ENCODE results near the gene CD96. TPM values are rescaled to one million over a fixed set of nuclear protein-coding genes. Genes with fewer than 3 reads are reported as not detected.
A peak's percentile ranks its signal among the peaks of the same experiment; 100 is the strongest.
"Not testable (repeated sequence)": the region's sequence is repeated elsewhere in the genome, so short reads cannot be mapped to it uniquely, and the experiment has no call there.

The CD96 gene
- total RNA-seq, 8 experiments from 2014 or later, result 0.09 to 2.5 (median 0.21) TPM; not detected in 3

DNA sequence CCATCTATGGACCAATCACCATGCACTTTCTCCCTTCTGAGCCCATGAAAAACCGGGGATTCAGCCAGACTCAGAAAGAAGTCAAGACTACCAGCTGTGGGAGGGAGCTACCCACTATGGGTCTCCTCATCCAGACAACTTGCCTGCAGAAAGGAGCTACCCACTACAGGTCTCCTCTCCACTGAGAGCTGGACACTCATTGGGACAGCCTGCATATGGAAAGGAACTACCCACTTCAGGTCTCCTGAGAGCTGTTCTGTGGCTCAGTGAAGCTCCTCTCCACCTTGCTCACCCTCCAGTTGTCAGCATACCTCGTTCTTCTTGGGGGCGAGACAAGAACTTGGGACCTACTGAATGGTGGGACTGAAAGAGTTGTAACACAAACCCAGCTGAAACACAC lies 75.4 kb downstream of the CD96 start:
- 0 to 100% (median 57%) methylated on average over 1 of the region's 3 CpGs; no CpG with 5 or more reads in 5 of the 10 experiments for WGBS, 10 experiments
- ATAC-seq (replicated peaks in 6 of 8), result no peak
- Histone ChIP-seq H3K27ac (no peak overlapping the region), H3K4me1 (replicated peaks in 1 of 2) (peaks cover 0 to 5% of the 10 kb centered on the region in 2 donors), H3K4me3 (no peak overlapping the region)
- in situ Hi-C loops (cut with MboI; ENCODE audit: low pct_unique_long_range_greater_than_20kb in 2 of 9, low sequenced_read_pairs in 9 of 9, unreplicated experiment in 9 of 9), result no loop called here

DNA sequence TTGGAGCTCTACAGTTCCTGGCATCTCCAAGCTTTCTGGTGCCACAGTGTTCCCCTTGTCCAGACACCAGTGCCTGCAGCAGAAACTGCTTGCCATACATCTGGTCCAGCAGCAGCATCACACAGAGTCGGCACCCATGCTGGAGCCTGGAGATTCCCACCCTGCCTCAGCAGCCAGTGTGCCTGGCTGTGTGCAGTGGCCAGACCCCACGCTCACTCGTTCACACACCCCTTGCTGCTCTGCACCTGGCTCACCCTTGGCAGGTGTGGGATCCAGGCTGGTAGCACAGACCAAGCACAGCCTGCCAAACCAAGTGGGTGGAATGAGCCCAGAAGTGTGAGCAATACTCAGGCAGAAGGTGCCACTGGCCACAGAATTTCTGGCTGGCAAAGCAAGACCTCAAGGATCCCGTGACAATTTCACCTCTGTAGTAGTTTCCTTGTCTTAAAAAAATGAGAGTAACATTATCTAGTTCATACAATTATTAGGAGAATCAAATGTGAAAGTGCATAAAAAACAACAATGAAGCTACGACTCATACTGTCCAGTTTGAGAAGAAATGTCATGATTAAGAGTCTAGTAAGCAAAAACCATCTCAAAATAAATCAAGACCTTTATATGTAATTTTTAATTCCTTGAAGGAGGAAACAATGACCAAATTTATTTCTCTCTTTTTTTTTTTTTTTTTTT lies 76.1 kb downstream of the CD96 start:
- in situ Hi-C loops (cut with MboI; ENCODE audit: low pct_unique_long_range_greater_than_20kb in 2 of 9, low sequenced_read_pairs in 9 of 9, unreplicated experiment in 9 of 9), result no loop called here
- WGBS, 10 experiments, result 11 to 95% (median 80%) methylated on average over 1 to 4 of the region's 5 CpGs; no CpG with 5 or more reads in 3 of the 10 experiments
- peaks cover 0 to 3% of the 10 kb centered on the region in 2 donors for H3K4me1 ChIP-seq (replicated peaks in 1 of 2)
- H3K27ac ChIP-seq, result no peak overlapping the region
- ATAC-seq (replicated peaks in 6 of 8), result no peak
- no peak overlapping the region for H3K4me3 ChIP-seq

DNA sequence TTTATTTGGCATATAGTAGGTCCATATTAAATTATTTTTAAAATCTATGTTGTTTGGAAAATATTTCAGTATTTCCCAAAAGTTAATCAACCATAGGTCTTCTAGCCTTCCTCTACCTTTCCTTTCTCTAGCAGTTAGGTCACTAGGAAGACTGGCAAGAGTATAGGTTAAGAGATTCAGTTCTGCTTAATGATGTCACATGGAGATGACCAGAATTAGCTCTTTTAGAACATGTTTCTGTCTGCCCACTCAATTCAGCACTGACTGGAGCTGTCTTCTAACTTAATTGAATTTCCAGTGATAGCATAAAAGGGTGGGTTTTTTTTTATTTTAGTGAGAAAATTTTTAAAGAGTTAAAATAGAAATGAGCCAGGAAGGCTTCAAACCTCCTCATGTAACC lies 76.9 kb downstream of the CD96 start:
- Histone ChIP-seq H3K4me1 (replicated peaks in 1 of 2) (no peaks in the 10 kb centered on the region), H3K27ac (no peak overlapping the region), H3K4me3 (no peak overlapping the region)
- no peak for ATAC-seq (replicated peaks in 6 of 8)
- in situ Hi-C loops (cut with MboI; ENCODE audit: low pct_unique_long_range_greater_than_20kb in 2 of 9, low sequenced_read_pairs in 9 of 9, unreplicated experiment in 9 of 9), result no loop called here

DNA sequence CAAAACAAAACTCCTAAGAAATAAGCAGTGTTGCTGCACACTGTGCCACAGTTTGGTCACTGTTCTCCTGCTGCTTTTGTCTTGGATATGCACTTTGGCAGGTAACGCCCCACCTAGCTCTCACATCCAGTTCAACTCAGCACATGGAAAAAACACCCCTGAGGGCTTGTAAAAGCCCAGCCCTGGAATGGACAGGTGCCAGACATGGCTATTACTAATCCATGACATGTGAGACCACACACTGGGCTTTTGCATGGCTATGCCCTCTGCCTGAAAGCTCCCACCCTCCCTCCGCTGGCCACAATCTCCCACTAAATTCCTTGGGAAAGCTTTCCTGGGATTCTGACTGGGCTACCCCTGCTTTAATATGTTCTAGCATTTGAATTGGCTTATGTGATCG lies 77.8 kb downstream of the CD96 start:
- in situ Hi-C loops (cut with MboI; ENCODE audit: low pct_unique_long_range_greater_than_20kb in 2 of 9, low sequenced_read_pairs in 9 of 9, unreplicated experiment in 9 of 9), result no loop called here
- Histone ChIP-seq H3K4me3 (no peak overlapping the region), H3K4me1 (replicated peaks in 1 of 2) (no peaks in the 10 kb centered on the region), H3K27ac (no peak overlapping the region)
- 40 to 100% (median 87%) methylated on average over 1 to 2 of the region's 3 CpGs; no CpG with 5 or more reads in 4 of the 10 experiments for WGBS, 10 experiments
- ATAC-seq (replicated peaks in 6 of 8), result peak in 3 of 8 experiments; percentile 67 to 89 (median 80)

DNA sequence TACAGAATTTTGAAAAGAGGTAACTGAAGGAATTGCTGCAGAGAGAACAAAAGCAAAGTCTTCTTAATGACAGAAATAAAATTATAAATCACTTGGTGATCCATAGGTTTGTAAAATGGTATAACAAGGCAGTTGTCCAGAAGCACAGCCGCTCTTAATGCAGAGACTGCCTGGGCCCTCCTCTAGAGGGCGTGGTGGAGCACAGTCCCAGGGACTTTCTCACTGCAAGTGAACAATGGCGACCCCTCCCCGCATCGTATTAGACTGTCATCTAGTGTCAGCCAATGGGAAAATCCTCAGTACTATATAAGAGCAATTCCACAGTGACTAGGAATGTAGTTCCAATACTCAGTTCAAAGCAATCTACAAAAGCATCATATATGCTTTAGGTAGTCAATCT lies 79.5 kb downstream of the CD96 start:
- H3K4me3 ChIP-seq, result no peak overlapping the region
- in situ Hi-C loops (cut with MboI; ENCODE audit: low pct_unique_long_range_greater_than_20kb in 2 of 9, low sequenced_read_pairs in 9 of 9, unreplicated experiment in 9 of 9), result no loop called here
- WGBS, 10 experiments, result 43 to 100% (median 80%) methylated on average over 1 to 5 of the region's 5 CpGs; no CpG with 5 or more reads in 2 of the 10 experiments
- no peak for ATAC-seq (replicated peaks in 6 of 8)
- no peak overlapping the region for H3K27ac ChIP-seq
- H3K4me1 ChIP-seq (replicated peaks in 1 of 2), result no peaks in the 10 kb centered on the region

DNA sequence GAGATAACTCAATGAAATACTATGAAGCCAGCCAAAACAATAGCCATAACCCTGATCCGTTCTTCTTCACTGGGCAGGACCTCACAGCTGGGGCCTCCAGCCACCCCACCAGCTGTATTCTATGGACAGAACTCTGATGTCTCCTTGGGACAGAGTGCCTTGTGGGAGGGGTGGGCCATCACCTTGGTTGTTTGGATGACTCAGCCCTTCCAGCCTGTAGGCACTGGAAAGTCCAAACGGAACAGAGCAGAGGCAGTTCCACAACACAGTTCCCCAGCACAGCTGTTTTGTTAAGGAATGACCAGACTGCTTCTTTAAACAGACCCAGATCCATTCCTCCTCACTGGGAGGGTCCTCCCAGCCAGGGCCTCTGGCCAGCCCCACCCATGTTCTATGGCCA lies 85.1 kb downstream of the CD96 start:
- in situ Hi-C loops (cut with MboI; ENCODE audit: low pct_unique_long_range_greater_than_20kb in 2 of 9, low sequenced_read_pairs in 9 of 9, unreplicated experiment in 9 of 9), result no loop called here
- Histone ChIP-seq H3K27ac (no peak overlapping the region), H3K4me3 (no peak overlapping the region), H3K4me1 (replicated peaks in 1 of 2) (no peaks in the 10 kb centered on the region)
- WGBS, 10 experiments, result 17 to 88% (median 40%) methylated on average over 1 to 2 of the region's 2 CpGs; no CpG with 5 or more reads in 3 of the 10 experiments
- peak in 3 of 8 experiments; percentile 47 to 99 (median 86) for ATAC-seq (replicated peaks in 6 of 8)

DNA sequence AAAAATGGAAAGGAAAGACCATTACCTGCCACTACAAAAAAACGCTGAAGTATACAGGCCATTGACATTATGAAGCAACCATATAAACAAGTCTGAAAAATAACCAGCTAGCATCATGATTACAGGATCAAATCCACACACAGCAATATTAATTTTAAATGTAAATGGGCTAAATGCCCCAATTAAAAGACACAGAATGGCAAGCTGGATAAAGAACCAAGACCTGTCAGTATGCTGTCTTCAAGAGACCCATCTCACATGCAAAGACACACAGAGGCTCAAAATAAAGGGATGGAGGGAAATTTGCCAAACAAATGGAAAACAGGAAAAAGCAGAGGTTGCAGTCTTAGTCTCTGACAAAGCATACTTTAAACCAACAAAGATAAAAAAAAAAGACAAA lies 87.0 kb downstream of the CD96 start:
- H3K4me3 ChIP-seq; in situ Hi-C loops (cut with MboI; ENCODE audit: low pct_unique_long_range_greater_than_20kb in 2 of 9, low sequenced_read_pairs in 9 of 9, unreplicated experiment in 9 of 9); ATAC-seq (replicated peaks in 6 of 8); H3K27ac ChIP-seq; H3K4me1 ChIP-seq (replicated peaks in 1 of 2): not testable (repeated sequence)
- WGBS, 10 experiments, result 0 to 100% (median 97%) methylated on average over 1 of the region's 1 CpG; no CpG with 5 or more reads in 2 of the 10 experiments

DNA sequence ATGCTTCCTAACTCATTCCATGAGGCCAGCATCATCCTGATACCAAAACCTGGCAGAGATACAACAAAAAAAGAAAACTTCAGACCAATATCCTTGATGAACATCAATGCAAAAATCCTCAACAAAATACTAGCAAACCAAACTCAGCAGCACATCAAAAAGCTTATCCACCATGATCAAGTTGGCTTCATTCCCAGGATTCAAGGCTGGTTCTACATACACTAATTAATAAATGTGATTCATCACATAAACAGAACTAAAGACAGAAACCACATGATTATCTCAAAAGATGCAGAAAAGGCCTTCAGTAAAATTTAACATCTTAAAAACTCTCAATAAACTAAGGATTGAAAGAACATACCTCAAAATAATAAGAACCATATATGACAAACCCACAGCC lies 88.6 kb downstream of the CD96 start:
- H3K4me3 ChIP-seq; H3K27ac ChIP-seq; ATAC-seq (replicated peaks in 6 of 8); in situ Hi-C loops (cut with MboI; ENCODE audit: low pct_unique_long_range_greater_than_20kb in 2 of 9, low sequenced_read_pairs in 9 of 9, unreplicated experiment in 9 of 9); H3K4me1 ChIP-seq (replicated peaks in 1 of 2): not testable (repeated sequence)

DNA sequence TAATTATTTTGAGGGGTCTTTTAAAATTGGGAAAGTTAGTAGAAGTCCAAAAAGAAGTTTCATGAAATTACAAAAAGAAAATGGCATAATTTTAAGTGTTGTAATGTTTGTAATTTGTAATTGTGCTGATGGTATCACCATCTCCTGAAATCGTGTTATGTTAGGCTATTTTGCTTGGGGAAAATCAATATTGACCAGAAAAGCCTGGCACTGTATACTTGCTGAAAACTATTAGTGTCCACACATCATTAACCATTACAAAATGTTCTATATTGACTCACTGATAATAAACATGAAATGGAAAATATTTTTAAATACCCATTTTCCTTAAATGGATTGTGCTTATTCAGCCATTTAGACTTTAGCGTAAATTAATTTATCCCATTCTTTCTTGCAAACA lies 93.4 kb downstream of the CD96 start:
- in situ Hi-C loops (cut with MboI; ENCODE audit: low pct_unique_long_range_greater_than_20kb in 2 of 9, low sequenced_read_pairs in 9 of 9, unreplicated experiment in 9 of 9), result no loop called here
- WGBS, 10 experiments, result 48 to 100% (median 76%) methylated on average over 1 to 2 of the region's 2 CpGs

DNA sequence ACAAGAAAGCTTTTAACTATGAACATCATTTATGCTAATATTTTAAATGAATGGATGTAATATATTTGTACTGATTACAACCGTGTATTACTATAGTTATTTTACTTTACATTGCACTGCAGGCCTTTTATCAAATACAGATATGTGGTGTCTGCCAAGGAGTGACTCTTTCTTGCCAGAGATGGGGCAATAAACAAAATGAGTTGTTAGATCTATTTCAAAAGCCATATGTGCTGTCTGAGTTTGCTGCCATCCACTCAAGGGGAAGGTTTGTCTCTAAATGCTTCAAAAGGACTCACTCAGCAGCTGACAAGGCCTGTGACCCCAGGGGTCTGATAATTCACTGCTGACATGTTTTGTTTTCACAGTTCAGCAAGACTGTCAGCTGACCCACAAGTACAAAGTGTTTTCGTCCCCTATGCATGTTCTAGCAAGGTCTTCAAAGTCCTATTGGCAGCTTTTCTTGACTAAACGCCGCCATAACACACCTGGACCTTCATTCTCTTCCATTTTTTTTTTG lies 94.4 kb downstream of the CD96 start:
- Histone ChIP-seq H3K4me3 (no peak overlapping the region), H3K27ac (no peak overlapping the region), H3K4me1 (replicated peaks in 1 of 2) (peaks cover 6 to 12% of the 10 kb centered on the region in 2 donors)
- ATAC-seq (replicated peaks in 6 of 8), result peak in 3 of 8 experiments; percentile 41 to 84 (median 81)
- 28 to 80% (median 52%) methylated on average over 2 to 4 of the region's 4 CpGs for WGBS, 10 experiments
- in situ Hi-C loops (cut with MboI; ENCODE audit: low pct_unique_long_range_greater_than_20kb in 2 of 9, low sequenced_read_pairs in 9 of 9, unreplicated experiment in 9 of 9), result no loop called here

More for the DNA sequence above, 93.4 kb downstream of the CD96 start:
- ATAC-seq (replicated peaks in 6 of 8), result no peak
- Histone ChIP-seq H3K4me1 (replicated peaks in 1 of 2) (peaks cover 6 to 12% of the 10 kb centered on the region in 2 donors), H3K27ac (no peak overlapping the region), H3K4me3 (no peak overlapping the region)

DNA sequence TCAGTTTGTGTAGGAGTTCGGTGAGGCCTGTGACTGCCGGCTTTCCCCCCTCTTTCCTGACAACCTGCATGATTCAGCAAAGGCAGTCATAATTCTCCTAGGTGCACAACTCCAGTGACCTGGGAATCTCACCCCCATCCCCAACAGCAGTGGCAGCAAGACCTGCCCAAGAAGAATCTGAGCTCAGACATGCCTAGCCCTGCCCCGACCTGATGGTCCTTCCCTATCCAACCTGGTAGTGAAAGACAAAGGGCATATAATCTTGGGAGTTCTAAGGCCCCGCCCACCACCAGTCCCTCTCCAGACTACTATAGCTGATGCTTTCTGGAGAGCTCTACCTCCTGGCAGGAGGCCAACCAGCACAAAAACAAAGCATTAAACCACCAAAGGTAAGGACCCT lies 97.3 kb downstream of the CD96 start:
- peaks cover 6 to 12% of the 10 kb centered on the region in 2 donors for H3K4me1 ChIP-seq (replicated peaks in 1 of 2)
- H3K4me3 ChIP-seq, result no peak overlapping the region
- H3K27ac ChIP-seq, result no peak overlapping the region
- WGBS, 10 experiments, result 28 to 80% (median 50%) methylated on average over 1 to 2 of the region's 4 CpGs; no CpG with 5 or more reads in 7 of the 10 experiments
- ATAC-seq (replicated peaks in 6 of 8), result no peak
- in situ Hi-C loops (cut with MboI; ENCODE audit: low pct_unique_long_range_greater_than_20kb in 2 of 9, low sequenced_read_pairs in 9 of 9, unreplicated experiment in 9 of 9), result no loop called here

DNA sequence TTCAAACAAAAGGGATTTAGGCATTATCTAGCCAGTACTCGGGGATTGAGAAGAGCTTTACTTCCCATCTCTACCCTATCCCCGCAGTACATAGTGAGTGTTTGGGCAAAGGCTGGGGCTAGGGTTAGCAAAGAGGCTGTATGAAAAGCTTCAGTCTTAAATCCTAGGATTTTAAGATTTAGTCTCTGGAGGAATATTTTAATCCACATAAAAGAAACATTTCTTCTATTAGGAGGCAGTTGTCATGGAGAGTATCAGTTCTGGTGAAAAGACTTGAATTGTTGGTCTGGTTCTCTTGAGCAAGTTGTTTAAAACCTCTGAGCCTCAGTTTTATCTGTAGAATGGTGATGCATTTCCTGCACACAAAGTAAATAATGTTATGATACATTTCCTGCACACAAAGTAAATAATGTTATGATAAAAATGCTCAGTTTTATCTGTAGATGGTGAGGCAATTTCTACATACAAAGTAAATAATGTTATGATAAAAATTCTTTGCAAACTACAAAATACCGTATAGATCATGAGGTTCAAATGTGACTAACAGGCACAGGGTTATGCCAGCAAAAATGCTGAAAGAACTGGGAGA lies 107.1 kb downstream of the CD96 start:
- no peak overlapping the region for H3K4me3 ChIP-seq
- 27 to 100% (median 75%) methylated on average over 1 to 3 of the region's 3 CpGs; no CpG with 5 or more reads in 2 of the 10 experiments for WGBS, 10 experiments
- in situ Hi-C loops (cut with MboI; ENCODE audit: low pct_unique_long_range_greater_than_20kb in 2 of 9, low sequenced_read_pairs in 9 of 9, unreplicated experiment in 9 of 9), result no loop called here
- no peak overlapping the region for H3K27ac ChIP-seq
- no peak for ATAC-seq (replicated peaks in 6 of 8)
- H3K4me1 ChIP-seq (replicated peaks in 1 of 2), result peaks cover 0 to 3% of the 10 kb centered on the region in 2 donors

DNA sequence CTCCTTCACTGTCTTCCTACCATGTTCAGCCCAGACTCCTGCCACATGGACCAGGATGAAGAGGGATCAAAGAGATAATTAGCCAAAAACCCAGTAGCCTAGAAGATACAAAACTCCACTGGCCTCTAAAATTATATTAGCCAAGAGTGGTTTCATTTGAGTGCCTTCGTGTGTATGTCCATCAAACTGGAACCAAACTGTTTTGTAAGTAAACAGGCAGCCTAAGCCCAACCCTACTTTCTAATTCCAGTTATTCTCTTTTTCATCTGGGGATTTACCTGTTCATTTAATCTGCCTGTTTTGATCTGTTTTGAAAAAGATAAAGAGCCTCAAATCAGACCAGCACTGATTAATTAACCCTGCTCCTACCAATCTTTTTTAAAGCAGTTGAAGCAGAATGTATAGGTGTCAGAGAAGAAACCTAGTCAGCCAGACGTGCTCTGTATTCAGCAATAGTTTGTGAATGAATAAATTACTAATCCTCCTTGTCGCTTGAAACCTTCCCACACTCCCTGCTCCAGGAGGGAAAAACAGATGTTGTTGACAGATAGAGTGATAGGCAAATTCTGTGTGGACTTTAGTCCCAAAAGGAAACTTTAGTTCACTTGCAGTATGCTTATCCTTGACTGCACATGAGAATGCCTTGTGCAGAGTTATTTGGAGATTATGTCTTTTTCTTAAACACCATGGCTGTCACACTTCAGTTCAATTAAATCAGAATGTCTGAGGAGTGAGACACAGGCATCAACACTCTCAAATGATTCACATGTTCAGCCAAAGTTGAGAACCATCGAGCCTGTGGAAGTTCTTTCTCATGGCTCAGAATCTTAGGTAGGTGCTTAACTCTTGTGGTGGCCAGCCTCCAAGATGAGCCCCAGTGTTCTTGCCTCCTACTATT lies 108.6 kb downstream of the CD96 start:
- peak in 1 of 8 experiments; percentile 48 for ATAC-seq (replicated peaks in 6 of 8)
- peaks cover 0 to 3% of the 10 kb centered on the region in 2 donors for H3K4me1 ChIP-seq (replicated peaks in 1 of 2)
- no peak overlapping the region for H3K4me3 ChIP-seq
- WGBS, 10 experiments, result 0 to 85% (median 50%) methylated on average over 1 to 4 of the region's 4 CpGs; no CpG with 5 or more reads in 1 of the 10 experiments
- in situ Hi-C loops (cut with MboI; ENCODE audit: low pct_unique_long_range_greater_than_20kb in 2 of 9, low sequenced_read_pairs in 9 of 9, unreplicated experiment in 9 of 9), result no loop called here
- H3K27ac ChIP-seq, result no peak overlapping the region

Data from motor neuron (in vitro differentiated cells).